ENCODE results near the gene KCNB1. TPM values are rescaled to one million over a fixed set of nuclear protein-coding genes. Genes with fewer than 3 reads are reported as not detected.

The KCNB1 gene
- total RNA-seq, 1 donor from 2014 or later: not detected

- DNase-seq (ENCODE audit: low read depth in 2 of 2): no peak
Observed at GRCh38 chr20:49356676-49357075, 125.8 kb downstream of the KCNB1 start.

DNA sequence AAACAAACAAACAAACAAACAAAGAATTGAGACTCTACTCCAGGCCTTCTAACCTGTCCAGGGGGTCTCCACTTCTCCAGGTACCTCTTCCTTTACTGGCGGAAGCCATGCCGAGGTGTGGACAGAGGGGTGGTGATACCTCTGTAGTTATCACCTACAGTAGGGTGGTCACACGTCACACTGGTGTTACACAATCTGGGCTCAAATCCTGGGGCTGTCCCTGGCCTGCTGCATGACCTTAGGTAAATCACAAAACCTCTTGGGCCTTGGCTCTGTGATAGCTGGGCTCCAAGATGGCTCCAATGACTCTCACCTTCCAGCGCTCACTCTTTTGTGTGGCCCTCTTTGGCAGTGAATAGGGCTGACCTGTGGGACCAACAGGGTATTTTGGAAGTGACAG, 127.8 kb downstream of the KCNB1 start:
- no peak for DNase-seq (ENCODE audit: low read depth in 2 of 2)

DNA sequence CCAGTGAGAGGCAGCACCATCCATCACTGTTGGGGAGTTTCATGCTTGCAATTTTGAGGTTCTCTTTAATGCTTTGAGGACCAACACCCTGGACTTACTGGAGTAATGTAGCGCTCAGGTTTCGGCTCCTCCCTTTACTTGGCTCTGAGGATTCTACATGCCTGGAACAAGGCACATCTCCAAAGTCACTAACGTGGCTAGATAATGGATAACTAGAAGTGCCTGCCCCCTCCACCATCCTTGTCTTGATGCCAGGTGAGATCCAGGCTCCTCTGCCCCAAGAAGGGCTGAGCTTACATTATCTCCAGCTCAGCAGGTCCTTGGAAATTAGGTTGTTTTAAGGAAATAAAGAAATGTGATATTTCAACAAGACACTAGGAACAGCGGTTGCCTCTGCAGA, 129.1 kb downstream of the KCNB1 start:
- DNase-seq (ENCODE audit: low read depth in 2 of 2): no peak

DNA sequence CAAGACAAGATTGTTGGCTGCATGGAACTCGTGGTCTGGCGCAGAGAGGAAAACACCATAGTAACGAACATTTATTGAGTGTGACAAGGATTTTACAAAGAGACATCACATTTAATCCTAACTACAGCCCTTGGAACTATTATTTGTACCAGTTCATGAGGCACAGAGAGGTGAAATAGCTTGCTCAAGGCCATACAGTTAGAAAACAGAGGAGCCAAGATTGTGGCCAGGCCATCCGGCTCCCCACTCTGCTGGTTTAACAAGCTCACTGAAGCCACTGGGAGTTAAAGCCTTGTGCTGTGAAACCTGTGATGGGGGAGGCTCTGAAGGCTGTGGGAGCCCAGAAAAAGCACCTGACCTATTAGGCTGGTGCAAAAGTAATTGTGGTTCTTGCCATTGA, 129.7 kb downstream of the KCNB1 start:
- DNase-seq (ENCODE audit: low read depth in 2 of 2): no peak

GRCh38 chr20:49351775-49352174, 130.7 kb downstream of the KCNB1 start:
- DNase-seq (ENCODE audit: low read depth in 2 of 2): no peak

- no peak for DNase-seq (ENCODE audit: low read depth in 2 of 2)
Observed at GRCh38 chr20:49349694-49350252, 132.7 kb downstream of the KCNB1 start.

DNA sequence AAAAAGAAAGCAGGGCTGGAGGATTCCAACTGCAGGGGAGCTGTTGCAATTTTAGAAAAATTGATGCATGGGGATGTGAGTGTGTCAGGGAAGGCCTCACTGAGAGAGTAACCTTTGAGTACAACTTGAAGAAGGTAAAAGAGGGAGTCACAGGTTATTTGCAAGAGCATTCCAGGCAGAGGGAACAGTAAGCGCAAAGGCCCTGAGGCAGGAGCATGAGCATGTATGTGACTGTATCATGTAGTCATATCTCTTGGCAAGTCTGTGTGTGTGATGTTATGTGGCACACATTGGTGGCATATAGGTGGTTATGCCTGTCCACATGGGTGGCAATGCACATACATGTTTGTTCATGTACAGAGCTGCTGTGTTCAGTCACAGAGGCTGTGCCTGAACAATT, 133.4 kb downstream of the KCNB1 start:
- DNase-seq (ENCODE audit: low read depth in 2 of 2): no peak

DNA sequence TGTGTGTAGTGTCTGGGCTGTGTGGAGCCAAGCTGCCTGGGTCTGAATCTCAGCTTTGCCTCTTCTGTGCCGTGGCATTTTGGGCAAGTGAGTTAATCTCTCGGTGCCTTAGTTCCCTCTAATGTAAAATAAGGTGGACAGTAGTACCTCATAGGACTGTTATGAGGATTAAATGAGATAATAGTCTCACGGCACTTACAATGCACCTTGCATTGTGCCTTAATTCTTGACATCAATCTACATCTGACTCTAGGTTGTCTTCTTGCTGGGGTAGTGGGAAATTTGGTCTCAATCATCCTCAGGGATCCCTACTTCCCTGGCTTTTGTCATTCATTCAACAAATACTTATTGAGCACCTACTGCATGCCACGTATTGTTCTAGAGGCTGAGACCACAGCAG, 133.9 kb downstream of the KCNB1 start:
- no peak for DNase-seq (ENCODE audit: low read depth in 2 of 2)

GRCh38 chr20:49347156-49347555, 135.3 kb downstream of the KCNB1 start:
- DNase-seq (ENCODE audit: low read depth in 2 of 2): no peak

- DNase-seq (ENCODE audit: low read depth in 2 of 2): no peak
Observed at GRCh38 chr20:49346682-49347081, 135.8 kb downstream of the KCNB1 start.

- DNase-seq (ENCODE audit: low read depth in 2 of 2): no peak
Observed at GRCh38 chr20:49345524-49345923, 136.9 kb downstream of the KCNB1 start.

DNA sequence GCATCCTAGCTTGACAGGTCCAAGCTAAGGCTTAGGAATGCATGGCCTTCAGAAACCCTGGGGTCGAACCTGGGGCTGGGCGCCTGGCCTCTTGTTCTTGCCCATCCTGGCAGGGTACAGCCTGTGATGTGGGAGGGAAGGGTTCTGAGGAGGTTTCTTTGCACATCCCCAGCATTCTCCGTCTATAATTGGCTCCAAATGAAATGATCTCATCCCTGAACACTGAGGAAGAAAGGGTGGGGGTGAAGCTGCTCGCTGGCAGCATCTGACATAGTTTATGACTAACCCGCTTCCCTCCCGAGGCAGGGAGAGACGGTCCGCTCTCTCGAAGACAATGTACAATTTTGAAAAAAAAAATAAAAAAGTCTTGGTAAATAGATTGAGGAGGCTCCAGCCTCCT, 137.5 kb downstream of the KCNB1 start:
- DNase-seq (ENCODE audit: low read depth in 2 of 2): peak in 1 of 2 donors; percentile 71

GRCh38 chr20:49344140-49344539, 138.3 kb downstream of the KCNB1 start:
- DNase-seq (ENCODE audit: low read depth in 2 of 2): no peak

GRCh38 chr20:49343246-49343645, 139.2 kb downstream of the KCNB1 start:
- DNase-seq (ENCODE audit: low read depth in 2 of 2): no peak

GRCh38 chr20:49340161-49340966, 142.1 kb downstream of the KCNB1 start:
- DNase-seq (ENCODE audit: low read depth in 2 of 2): no peak

DNA sequence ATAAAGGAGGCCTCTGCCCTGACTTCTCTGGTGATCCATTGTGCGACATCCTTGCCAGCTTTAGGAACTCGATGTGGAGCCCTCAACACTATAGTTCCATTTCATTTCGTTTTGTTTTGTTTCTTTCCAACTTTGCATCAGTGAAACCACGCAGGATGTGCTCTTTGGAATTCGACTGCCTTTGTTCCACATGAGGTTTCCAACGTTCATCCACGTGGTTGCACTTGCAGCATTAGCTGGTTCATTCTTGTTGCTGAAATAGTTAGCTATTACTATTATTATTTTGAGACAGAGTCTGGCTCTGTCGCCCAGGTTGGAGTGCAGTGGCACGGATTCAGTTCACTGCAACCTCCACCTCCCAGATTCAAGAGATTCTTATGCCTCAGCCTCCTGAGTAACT, 143.3 kb downstream of the KCNB1 start:
- DNase-seq (ENCODE audit: low read depth in 2 of 2): no peak

GRCh38 chr20:49338061-49338460, 144.4 kb downstream of the KCNB1 start:
- DNase-seq (ENCODE audit: low read depth in 2 of 2): no peak

GRCh38 chr20:49337357-49337756, 145.1 kb downstream of the KCNB1 start:
- DNase-seq (ENCODE audit: low read depth in 2 of 2): no peak

DNA sequence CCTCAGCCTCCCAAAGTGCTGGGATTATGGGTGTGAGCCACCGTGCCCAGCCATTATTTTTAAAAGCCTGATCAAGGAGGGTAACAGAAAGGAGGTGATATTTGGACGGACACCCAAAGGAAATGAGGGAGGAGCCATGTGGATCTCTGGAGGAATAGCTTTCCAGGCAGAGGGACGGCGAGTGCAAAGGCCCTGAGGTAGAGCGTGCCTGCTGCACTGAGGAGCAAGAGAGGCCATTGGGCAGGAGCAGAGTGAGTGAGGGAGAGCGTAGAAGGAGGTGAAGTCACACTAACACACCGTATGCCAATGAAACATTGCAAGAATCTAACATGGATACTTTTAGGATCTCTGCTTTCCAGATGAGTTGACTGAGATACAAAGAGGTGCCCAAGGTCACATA, 145.7 kb downstream of the KCNB1 start:
- no peak for DNase-seq (ENCODE audit: low read depth in 2 of 2)

DNA sequence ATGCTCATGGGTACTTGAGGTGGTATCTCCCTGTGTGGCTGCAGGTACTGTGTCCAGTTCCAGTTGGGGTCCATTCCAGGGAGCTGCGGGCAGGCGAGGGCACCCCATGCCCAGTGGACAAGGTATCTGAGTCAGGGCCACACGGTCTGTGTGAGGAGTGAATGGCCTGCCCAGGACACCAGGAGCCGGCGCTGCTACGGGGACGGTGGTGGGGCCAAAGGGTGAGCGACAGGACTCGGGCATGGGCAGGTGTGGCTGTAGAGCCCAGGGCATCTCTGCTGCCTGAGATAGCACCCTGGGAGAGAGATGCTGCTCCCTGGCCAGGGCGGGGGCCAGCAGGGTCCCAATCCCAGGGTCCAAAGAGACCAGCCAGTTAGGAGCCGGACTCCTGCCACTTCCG, 147.0 kb downstream of the KCNB1 start:
- DNase-seq (ENCODE audit: low read depth in 2 of 2): no peak

GRCh38 chr20:49330701-49331615, 151.5 kb downstream of the KCNB1 start:
- DNase-seq (ENCODE audit: low read depth in 2 of 2): no peak

- DNase-seq (ENCODE audit: low read depth in 2 of 2): no peak
Observed at GRCh38 chr20:49328790-49329189, 153.7 kb downstream of the KCNB1 start.

Data from dermis microvascular lymphatic vessel endothelial cell (primary cell).